Right lobe of liver (tissue), 4 donors: Measurements from ENCODE around the gene AVPR2.

ENCODE experiments used
- POLR2A ChIP-seq: fragments of 450-650 bp; IDR thresholded peaks from one replicate; pipeline ENCODE4 v1.6.1; 2017; ENCODE audit warnings: antibody characterized with exemption, mild to moderate bottlenecking
- TF ChIP-seq, protein P1 (sequence below), 4 donors: fragments of 200-600 bp in 3 of 4; fragments of 450-650 bp in 1 of 4; IDR thresholded peaks; one replicate each; pipeline versions ENCODE4 v1.5.1 to v1.8.0; 2016 to 2022; ENCODE audit warnings: antibody characterized with exemption in 4 of 4, mild to moderate bottlenecking in 2 of 4
- donor health status: DM: no; HTN: no; CAD: no.
- donor health status: DM: no; HTN: no; CAD: no.
- donor health status: DM: no; HTN: yes; CAD: no.

DNA sequence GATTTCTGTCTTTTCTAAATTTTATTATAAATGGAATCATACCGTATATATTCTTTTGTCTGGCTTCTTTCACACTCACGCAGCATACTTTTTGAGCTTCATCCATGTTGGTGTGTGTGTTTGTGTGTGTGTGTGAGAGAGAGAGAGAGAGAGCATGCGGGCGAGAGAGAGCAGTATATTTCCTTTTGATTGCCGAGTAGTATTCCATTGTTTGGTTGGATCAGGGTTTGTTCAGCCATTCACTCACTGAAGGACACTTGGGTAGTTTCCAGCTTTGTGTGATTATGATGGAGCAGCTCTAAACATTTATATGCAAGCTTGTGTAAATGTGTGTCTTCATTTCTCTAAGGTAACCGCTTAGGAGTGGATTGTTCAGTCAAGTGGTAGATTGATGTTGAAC is 15.3 kb upstream of the AVPR2 start:
- no peak for TF ChIP-seq POLR2A
- TF ChIP-seq, protein P1, sequence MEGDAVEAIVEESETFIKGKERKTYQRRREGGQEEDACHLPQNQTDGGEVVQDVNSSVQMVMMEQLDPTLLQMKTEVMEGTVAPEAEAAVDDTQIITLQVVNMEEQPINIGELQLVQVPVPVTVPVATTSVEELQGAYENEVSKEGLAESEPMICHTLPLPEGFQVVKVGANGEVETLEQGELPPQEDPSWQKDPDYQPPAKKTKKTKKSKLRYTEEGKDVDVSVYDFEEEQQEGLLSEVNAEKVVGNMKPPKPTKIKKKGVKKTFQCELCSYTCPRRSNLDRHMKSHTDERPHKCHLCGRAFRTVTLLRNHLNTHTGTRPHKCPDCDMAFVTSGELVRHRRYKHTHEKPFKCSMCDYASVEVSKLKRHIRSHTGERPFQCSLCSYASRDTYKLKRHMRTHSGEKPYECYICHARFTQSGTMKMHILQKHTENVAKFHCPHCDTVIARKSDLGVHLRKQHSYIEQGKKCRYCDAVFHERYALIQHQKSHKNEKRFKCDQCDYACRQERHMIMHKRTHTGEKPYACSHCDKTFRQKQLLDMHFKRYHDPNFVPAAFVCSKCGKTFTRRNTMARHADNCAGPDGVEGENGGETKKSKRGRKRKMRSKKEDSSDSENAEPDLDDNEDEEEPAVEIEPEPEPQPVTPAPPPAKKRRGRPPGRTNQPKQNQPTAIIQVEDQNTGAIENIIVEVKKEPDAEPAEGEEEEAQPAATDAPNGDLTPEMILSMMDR (IDR thresholded peaks at IDR 0.05) = no peak
